Fibroblast of pulmonary artery (primary cell): ENCODE results near the gene STAG1.

ENCODE experiments used
- DNase-seq: peaks from one replicate; pipeline ENCODE4 v3.0.0-alpha.2; 2010; ENCODE audit warnings: low read depth
- H3K4me3 ChIP-seq: replicated peaks from 2 replicates; pipeline ENCODE4 v1.5.1; 2011; ENCODE audit warnings: low read depth, mild to moderate bottlenecking, control low read depth, low read length, moderate library complexity
- CTCF ChIP-seq: IDR thresholded peaks from 2 replicates; pipeline ENCODE4 v1.5.1; 2011; ENCODE audit warnings: mild to moderate bottlenecking, control low read depth, low read length, inconsistent platforms; ENCODE audit errors: missing control alignments

The STAG1 gene

GRCh38 chr3:136351905-136352304 lies 400.3 kb downstream of the STAG1 start:
- H3K4me3 ChIP-seq: no peak overlapping the region
- DNase-seq: no peak
- TF ChIP-seq CTCF: no peak

GRCh38 chr3:136351351-136351750 lies 400.8 kb downstream of the STAG1 start:
- no peak for DNase-seq
- no peak overlapping the region for H3K4me3 ChIP-seq
- TF ChIP-seq CTCF: no peak

- no peak overlapping the region for H3K4me3 ChIP-seq
- TF ChIP-seq CTCF: no peak
- DNase-seq: peak; percentile 44
Measured at GRCh38 chr3:136350557-136350956, 401.6 kb downstream of the STAG1 start.

- no peak for TF ChIP-seq CTCF
- no peak overlapping the region for H3K4me3 ChIP-seq
- DNase-seq: peak; percentile 95
Measured at GRCh38 chr3:136350132-136350531, 402.0 kb downstream of the STAG1 start.

GRCh38 chr3:136346486-136346885 lies 405.7 kb downstream of the STAG1 start:
- H3K4me3 ChIP-seq: no peak overlapping the region
- TF ChIP-seq CTCF: no peak
- no peak for DNase-seq

GRCh38 chr3:136343873-136344555 lies 408.2 kb downstream of the STAG1 start:
- DNase-seq: peak; percentile 91
- no peak for TF ChIP-seq CTCF
- H3K4me3 ChIP-seq: no peak overlapping the region

- TF ChIP-seq CTCF: no peak
- no peak overlapping the region for H3K4me3 ChIP-seq
- no peak for DNase-seq
Measured at GRCh38 chr3:136343446-136343845, 408.7 kb downstream of the STAG1 start.
